Body of pancreas (tissue), 4 donors: ENCODE results near the gene KIF16B.

Experiments used
- POLR2A ChIP-seq, 3 donors: fragments of 450-650 bp; IDR thresholded peaks; one replicate each; pipeline ENCODE4 v1.6.1; 2016; ENCODE audit warnings: antibody characterized with exemption in 3 of 3, mild to moderate bottlenecking in 2 of 3
- TF ChIP-seq, protein P1 (sequence below), 7 experiments: fragments of 450-650 bp in 4 of 7; fragments of 200-600 bp in 3 of 7; sonication (generic) in 3 of 7; IDR thresholded peaks; one replicate each; pipeline ENCODE4 v1.5.1; 2016 to 2019; ENCODE audit warnings: antibody characterized with exemption in 7 of 7

DNA sequence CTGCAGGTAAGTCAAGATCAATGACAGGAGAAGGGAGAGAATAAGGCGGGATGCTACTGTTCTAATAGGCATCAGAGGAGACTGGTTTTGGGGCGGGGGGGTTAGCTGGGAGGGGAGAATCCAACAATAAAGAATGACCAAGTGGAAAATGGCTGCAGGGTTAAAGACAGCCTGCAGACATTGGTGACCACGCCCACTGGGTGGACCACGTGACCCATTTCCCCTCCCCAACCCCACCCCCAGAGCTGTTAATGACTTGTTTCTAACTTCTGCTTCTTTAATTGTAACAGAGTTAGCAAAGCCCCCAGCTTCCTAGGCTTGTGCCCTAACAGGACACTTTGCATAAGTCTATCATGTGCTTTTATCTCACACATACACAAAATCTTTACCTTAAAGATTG lies 344.5 kb downstream of the KIF16B start:
- TF ChIP-seq, protein P1, sequence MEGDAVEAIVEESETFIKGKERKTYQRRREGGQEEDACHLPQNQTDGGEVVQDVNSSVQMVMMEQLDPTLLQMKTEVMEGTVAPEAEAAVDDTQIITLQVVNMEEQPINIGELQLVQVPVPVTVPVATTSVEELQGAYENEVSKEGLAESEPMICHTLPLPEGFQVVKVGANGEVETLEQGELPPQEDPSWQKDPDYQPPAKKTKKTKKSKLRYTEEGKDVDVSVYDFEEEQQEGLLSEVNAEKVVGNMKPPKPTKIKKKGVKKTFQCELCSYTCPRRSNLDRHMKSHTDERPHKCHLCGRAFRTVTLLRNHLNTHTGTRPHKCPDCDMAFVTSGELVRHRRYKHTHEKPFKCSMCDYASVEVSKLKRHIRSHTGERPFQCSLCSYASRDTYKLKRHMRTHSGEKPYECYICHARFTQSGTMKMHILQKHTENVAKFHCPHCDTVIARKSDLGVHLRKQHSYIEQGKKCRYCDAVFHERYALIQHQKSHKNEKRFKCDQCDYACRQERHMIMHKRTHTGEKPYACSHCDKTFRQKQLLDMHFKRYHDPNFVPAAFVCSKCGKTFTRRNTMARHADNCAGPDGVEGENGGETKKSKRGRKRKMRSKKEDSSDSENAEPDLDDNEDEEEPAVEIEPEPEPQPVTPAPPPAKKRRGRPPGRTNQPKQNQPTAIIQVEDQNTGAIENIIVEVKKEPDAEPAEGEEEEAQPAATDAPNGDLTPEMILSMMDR (IDR thresholded peaks at IDR 0.05), result no peak
- no peak for TF ChIP-seq POLR2A (IDR thresholded peaks at IDR 0.05)
